Epithelial cell of prostate (primary cell): ENCODE data around the gene METRNL.
"Not testable (repeated sequence)": the region's sequence is repeated elsewhere in the genome, so short reads cannot be mapped to it uniquely, and the experiment has no call there.

Experiments
- DNase-seq: peaks from one replicate; pipeline ENCODE4 v3.0.0-alpha.2; 2011; ENCODE audit warnings: low read depth, low spot score
- H3K27ac ChIP-seq: fragments of 450-650 bp; 2 replicates; pipeline ENCODE4 v1.5.1; 2017; ENCODE audit warnings: mild to moderate bottlenecking

Gene METRNL, protein sequence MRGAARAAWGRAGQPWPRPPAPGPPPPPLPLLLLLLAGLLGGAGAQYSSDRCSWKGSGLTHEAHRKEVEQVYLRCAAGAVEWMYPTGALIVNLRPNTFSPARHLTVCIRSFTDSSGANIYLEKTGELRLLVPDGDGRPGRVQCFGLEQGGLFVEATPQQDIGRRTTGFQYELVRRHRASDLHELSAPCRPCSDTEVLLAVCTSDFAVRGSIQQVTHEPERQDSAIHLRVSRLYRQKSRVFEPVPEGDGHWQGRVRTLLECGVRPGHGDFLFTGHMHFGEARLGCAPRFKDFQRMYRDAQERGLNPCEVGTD

DNA sequence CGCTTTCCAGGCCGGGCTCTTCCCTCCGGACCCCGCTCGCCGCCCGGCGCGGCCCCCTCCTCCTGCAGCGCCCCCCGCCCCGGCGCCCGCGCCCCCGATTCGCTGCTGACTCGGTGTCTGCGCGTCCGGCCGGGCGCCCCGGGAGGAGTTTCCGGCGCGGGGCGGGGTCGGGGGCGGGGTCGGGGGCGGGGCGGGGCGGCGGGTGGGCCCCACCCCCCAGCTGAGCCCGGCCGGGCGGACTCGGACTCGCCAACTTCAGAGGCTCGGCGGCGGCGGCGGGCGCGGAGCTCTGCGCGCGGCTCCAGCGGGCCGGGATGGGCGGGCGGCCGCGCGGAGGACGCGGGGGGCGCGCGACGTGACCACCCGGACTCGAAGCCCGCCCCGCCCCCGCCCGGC is at the start of gene METRNL:
TSS of gene METRNL (plus strand) at position 258 of the 396 bp plus-strand sequence. CDS start 207 bp downstream, outside the sequence.
- peak within 1 kb of the TSS; percentile 49 for H3K27ac ChIP-seq
- no peak for DNase-seq

DNA sequence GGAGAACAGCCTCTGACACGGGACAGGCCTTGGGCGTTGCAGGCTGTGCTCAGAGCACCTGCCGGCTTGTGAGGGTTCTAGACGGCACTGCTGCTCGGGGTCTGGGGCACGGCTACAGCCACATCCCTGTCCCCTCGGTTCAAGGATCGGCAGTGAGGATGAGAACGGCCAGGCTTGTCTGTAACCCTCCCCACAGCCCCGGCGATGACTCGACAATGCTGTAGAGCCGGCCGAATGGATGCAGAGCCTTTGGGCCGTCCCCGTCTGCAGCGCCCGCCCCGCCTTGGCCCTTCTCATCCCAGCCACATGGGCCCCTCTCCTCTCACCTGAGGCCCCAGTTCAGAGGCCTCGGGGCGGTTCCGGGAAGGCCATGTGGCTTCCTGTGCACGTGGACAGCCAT is 49.0 kb upstream of the METRNL start:
- H3K27ac ChIP-seq, result no peak overlapping the region
- no peak for DNase-seq

DNA sequence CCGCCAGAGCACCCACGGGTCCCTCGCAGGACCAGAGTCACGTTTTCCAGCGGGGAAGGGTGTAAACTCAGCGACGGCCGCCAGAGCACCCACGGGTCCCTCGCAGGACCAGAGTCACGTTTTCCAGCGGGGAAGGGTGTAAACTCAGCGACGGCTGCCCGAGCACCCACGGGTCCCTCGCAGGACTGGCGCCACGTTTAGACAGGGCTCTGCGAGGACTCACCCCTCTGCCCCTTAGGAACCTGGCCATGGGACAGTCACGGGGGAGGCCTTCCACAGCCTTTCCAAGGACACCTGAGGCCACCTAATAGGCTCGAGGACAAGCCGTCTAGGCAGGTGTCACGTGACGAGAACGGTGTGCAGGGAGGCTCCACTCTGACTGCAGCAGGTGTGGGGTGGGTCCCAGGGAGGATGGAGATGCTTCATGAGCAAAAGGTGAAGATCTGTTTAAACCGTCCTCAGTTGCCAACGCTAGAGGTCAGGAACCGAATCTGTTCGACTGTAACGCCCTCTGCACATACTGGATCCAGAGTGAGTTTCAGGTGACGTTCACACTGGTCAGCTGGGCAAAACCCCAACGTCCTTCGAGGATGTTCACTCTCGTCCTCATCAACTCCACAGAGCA is 48.0 kb upstream of the METRNL start:
- no peak for DNase-seq

DNA sequence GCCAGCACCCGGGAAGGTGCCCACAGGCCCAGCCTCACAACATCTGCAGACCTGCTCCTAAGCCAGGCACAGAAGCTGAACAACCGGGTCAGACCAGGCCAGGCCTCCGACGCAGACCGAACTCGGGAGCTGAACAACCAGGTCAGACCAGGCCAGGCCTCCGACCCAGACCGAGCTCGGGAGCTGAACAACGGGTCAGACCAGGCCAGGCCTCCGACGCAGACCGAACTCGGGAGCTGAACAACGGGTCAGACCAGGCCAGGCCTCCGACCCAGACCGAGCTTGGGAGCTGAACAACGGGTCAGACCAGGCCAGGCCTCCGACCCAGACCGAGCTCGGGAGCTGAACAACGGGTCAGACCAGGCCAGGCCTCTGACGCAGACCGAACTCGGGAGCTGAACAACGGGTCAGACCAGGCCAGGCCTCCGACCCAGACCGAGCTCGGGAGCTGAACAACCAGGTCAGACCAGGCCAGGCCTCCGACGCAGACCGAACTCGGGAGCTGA is 47.4 kb upstream of the METRNL start:
- DNase-seq, H3K27ac ChIP-seq: not testable (repeated sequence)

More for the DNA sequence above, 48.0 kb upstream of the METRNL start:
- H3K27ac ChIP-seq, result no peak overlapping the region

DNA sequence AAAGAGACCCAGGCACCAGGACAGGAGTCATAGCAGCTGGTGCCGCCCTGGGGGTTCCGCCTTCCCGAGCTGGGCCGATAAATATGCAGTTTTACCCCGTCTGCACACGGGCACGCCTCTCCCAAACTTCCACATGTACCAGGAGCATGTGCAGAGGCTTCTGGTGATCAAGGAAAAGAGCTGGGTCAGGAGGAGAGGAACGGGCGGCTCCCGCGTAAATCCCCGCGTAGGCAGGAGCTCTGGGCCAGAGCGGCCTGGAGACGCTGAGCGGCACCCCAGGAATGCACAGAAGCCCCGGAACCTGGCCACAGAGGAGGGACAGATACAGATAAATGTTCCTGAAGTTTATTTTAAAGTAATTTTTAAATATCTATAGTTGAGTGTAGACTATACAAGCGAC is 46.6 kb upstream of the METRNL start:
- no peak overlapping the region for H3K27ac ChIP-seq
- no peak for DNase-seq

DNA sequence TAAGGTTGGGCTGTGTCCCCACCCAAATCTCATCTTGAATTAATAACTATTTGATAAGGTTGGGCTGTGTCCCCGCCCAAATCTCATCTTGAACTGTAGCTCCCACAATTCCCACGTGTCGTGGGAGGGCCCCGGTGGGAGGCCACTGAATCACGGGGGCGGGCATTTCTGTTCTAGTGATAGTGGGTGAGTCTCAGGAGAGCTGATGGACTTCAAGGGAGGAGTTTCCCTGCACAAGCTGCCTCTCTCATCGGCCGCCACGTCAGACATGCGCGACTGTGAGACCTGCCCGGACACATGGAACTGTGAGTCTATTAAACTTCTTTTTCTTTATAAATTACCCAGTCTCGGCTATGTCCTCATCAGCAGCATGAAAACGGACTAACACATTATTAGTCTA is 44.9 kb upstream of the METRNL start:
- DNase-seq, result no peak
- no peak overlapping the region for H3K27ac ChIP-seq

DNA sequence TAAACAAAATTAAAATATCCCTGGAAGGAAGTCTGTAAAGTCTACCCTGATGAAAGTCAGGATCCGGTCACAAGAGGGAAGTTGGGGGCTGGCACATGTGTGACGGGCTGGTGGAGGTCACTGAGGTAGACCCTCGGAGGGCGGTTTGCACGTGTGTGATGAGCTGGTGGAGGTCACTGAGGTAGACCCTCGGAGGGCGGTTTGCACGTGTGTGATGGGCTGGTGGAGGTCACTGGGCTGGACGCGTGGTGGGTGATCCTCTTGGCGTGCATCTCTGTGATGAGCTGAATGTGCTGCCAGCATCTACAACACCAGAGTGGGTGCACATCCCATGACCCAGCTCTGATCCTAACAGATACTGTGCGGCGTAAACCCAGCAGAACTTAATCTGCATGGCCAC is 43.7 kb upstream of the METRNL start:
- H3K27ac ChIP-seq, result no peak overlapping the region
- DNase-seq, result no peak

DNA sequence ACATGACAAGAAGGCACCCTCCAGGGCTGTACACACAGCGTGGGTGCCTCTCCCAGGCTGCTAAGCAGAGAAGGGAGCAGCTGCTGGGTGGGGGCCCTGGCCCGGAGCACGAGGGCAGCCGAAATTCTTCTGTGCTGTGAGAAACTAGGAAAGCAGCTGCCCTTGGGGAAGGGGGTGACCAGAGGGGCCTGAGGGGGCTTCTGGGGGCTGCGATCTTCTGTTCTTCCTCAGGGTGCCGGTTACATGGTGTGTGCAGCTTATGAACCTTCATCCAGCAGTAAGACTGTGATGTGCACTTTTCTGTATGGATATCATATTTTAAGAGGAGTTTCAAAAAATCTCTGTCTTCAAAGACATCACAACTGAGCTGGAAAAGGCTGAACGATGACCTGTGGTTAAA is 43.2 kb upstream of the METRNL start:
- no peak overlapping the region for H3K27ac ChIP-seq
- DNase-seq, result no peak

DNA sequence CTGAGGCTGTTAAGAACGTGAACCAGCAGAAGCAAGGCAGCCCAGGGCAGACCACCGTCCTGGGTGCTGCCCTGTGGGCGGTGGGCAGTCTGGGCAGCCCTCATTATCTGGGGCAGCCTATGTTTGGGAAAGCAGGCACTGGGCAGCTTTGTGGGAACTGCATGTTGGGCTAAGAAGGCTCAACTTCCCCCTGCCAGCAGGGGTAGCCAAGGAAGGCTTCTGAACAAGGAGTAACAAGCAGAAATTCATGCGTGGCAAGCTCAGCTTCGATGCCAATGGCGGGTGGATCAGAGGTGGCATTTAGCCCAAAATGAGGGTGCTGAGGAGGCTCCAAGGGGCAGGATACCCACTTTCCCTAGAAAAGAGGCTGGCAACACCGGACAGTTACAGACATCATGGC is 42.7 kb upstream of the METRNL start:
- no peak for DNase-seq
- no peak overlapping the region for H3K27ac ChIP-seq

DNA sequence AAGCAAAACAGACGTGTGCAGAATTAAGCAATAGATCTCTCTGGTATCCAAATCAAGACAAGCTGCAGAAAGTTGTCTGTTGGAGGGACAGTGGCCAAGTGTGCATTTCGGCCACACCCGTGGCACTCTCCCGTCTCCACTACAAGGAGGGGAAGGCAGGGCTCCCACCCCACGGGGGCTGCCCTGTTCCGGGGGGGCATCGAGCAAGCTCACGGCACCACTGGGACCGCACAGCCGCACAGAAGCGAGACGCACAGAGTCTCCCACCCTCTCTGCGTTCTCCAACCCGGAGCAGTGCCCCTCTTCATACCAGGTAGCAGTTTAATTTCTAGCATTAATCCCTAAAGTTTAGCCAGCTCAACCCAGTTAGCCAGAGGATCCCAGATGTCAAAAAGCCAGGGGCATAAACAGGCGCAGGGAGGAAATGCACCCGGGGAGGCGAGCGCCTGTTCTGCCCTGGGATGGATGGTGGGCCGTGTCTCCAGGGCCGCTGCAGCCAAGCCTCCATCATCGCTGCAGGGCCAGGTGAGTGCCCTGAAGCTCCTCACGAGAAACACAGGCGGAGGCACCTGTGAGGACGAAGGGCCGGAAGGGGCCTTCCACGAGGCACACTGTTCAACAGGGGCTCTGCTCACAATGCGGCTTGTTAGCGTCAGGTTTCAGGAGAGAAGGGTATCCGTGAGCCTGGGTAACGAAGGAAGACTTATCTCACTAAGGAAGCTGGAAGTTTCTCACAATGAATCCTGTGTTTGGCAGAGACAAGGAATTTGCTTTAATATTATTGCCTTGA is 42.1 kb upstream of the METRNL start:
- no peak overlapping the region for H3K27ac ChIP-seq
- DNase-seq, result no peak

DNA sequence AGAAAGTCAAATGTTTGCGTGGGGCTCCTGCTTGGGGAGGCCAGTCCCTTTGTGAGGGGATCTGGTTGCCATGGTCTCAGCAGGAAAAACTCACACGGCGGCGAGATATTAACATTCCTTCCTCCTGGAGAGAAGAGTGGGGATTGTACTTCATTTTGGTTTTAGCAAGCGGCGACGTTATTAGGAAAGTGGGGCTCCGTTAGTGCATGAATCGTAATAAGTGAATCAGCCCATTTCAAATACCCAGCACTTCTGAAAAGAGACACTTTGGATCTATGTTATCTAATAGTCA is 41.6 kb upstream of the METRNL start:
- H3K27ac ChIP-seq, result no peak overlapping the region
- no peak for DNase-seq

DNA sequence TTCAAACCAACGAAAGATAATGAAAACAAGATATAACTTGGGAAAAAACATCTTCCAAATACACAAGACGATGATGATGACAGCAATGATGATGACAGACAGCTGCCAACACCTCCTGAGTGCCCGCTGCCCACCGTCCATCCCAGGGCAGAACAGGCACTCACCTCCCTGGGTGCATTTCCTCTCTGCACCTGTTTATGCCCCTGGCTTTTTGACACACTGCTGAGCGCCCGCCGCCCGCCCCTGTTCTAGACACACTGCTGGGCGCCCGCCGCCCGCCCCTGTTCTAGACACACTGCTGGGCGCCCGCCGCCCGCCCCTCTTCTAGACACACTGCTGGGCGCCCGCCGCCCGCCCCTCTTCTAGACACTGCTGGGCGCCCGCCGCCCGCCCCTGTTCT is 40.4 kb upstream of the METRNL start:
- not testable (repeated sequence) for H3K27ac ChIP-seq, DNase-seq

DNA sequence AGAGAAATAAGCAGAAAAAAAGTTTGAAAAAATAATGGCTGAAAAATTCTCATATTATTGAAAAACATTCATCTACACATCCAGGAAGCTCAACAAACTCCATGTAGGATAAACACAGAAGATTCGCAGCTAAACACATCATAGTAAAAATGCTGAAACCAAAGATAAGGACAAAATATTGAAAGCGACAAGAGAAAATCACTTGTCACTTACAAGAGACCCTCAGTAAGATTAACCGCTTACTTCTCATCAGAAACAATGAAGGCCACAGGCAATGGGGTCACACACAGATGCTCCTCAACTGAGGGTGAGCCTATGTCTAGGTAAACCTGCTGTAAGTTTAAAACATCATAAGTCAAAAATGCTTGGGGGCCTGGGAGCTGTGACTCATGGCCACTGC is 38.1 kb upstream of the METRNL start:
- H3K27ac ChIP-seq, result no peak overlapping the region

DNA sequence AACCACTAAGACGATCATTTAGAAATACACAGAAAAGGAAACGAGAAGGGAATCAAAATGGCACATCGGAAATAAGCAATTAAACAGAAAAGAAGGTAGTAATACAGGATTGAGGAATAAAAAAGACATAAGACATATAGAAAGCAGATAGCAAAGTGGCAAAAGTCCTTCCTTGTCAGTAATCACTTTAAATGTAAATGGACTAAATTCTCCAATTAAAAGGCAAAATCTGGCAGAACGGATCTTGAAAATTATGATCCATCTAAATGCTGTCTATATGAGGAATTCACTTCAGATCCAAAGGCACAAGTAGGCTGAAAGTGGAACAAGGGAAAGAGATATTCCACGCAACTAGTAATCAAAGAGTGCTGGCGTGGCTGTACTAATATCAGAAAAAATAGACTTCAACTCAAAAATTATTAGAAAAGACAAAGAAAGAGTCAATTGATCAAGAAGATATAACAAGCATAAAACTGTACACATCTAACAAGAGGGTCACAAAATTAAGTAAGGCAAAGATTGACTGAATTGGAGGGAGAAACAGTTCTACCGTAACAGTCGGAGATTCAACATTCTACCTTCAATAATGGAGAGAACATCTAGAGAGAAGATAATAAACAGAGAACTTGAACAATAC is 36.8 kb upstream of the METRNL start:
- H3K27ac ChIP-seq, result no peak overlapping the region
- no peak for DNase-seq

More for the DNA sequence above, 38.1 kb upstream of the METRNL start:
- DNase-seq, result no peak

DNA sequence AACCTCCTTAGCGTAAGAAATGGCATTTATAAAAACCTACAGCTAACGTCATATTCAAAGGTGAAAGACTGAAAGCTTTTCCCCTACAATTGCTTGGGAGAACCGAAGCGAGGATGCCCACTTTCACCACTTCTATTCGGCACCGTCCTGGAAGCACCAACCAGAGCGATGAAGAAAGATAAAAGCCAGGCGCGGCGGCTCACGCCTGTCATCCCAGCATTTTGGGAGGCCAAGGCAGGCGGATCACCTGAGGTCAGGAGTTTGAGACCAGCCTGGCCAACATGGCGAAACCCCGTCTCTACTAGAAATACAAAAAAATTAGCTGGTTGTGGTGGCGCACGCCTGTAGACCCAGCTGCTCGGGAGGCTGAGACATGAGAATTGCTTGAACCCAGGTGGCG is 34.9 kb upstream of the METRNL start:
- H3K27ac ChIP-seq, DNase-seq: not testable (repeated sequence)

DNA sequence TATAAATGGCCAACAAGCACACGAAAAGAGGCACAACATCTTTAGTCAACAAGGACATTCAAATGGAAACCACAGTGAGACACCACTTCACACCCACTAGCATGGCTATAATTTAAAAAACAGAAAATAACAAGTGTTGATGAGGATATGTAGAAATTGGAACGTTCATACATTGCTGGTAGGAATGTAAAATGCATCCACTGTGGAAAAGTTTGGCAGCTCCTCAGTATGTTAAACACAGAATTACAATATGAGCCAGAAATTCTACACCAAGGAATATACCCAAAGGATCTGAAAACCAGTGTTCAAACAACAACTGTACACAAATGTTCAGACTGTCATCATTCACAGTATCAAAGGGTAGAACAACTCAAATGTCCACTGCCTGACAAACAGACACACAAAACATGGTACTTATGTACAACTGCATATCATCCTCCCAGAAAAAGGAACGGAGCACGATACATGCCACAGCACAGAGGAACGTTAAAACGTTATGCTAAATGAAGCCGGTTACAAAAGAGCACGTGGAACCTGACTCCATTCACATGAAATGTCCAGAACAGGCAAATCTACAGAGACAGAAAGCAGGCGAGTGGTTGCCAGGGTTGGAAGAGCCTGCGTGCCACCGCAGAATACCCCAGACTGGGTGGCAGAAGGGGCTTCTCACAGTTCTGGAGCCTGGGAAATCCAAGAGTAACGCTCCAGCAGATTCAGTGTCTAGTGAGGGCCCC is 32.8 kb upstream of the METRNL start:
- no peak for DNase-seq
- no peak overlapping the region for H3K27ac ChIP-seq

DNA sequence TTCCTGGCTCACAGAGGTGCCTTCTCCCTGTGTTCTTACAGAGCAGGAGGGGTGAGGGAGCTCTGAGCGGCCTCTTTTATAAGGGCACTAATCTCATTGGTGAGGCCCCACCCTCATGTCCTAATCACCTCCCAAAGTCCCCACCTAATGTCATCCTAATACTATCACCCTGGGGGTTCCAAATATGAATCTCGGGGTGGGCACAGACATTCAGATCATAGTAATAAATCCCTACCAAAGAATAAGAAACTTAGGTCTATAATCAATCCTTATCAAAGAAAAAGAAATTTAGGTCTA is 32.3 kb upstream of the METRNL start:
- DNase-seq, result no peak
- H3K27ac ChIP-seq, result no peak overlapping the region

DNA sequence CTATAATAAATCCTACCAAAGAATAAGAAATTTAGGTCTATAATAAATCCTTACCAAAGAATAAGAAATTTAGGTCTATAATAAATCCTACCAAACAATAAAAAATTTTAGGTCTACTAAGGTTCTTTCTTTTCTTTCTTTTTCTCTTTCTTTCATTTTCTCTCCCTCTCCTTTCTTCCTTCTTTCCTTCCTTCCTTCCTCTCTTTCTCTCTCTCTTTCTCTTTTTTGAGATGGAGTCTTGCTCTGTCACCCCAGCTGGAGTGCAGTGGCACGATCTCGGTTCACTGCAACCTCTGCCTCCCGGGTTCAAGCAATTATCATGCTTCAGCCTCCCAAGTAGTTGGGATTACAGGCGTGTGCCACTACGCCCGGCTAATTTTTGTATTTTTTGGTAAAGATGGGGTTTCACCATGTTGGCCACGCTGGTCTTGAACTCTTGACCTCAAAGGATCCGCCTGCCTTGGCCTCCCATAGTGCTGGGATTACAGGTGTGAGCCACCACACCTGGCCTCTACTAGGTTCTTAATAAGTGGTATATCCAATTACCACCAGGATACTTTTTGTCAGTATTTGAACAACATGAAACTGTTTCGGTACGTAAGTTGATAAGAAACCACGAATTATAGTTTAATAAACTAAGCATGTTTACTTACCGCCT is 31.5 kb upstream of the METRNL start:
- H3K27ac ChIP-seq, result peak overlapping the region; percentile 2
- not testable (repeated sequence) for DNase-seq

DNA sequence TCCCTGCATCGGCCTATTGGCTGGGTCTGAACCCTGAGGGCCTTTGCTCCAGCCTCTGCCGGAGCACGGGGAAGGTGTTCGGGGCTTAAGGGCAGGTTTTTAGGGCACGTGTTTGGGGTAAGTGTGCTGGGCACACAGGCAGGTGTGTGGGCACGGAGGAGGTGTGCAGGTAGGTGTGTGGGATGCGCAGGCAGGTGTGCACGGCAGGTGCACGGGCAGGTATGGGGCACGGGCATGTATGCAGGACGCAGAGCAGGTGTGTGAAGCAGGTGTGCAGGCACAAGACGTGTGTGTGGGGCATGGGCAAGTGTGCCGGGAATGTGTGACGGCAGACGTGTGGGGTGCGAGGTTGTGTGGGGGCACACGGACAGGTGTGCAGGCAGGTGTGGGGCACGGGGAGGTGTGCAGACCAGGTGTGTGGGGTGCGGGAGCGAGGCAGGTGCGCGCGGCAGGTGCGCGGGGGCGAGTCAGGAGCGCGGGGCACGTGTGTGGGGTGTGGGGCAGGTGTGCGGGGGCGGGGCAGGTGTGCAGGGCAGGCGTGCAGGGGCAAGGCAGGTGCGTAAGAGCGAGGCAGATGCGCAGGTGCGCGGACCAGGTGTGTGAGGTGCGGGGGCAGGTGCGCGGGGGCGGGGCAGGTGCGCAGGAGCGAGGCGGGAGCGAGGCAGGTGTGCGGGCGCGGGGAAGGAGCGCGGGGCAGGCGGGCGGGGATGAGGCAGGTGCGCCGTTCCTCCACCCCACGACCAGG is 28.6 kb upstream of the METRNL start:
- no peak for DNase-seq
- no peak overlapping the region for H3K27ac ChIP-seq
